DND-41 (cell line): Measurements from ENCODE around the gene OR5AC2.

Source experiments
- ATAC-seq: fragments of 200-7000 bp; cut with Tn5 transposase; 3 replicates; pipeline ENCODE4 v1.9.1; 2021; ENCODE audit warnings: low read depth; ENCODE audit not compliant: insufficient read depth
- DNase-seq: peaks from one replicate; pipeline ENCODE4 v3.0.0-alpha.2; 2020
- H2AFZ ChIP-seq: 2 replicates; pipeline ENCODE4 v1.6.0; 2012; ENCODE audit warnings: low read depth, low read length
- H3K27ac ChIP-seq: 2 replicates; pipeline ENCODE4 v1.5.1; 2012; ENCODE audit warnings: low read length, inconsistent platforms
- H3K27me3 ChIP-seq: fragments of 200-600 bp; sonication (generic); 2 replicates; pipeline ENCODE4 v1.6.0; 2012; ENCODE audit warnings: low read length, mild to moderate bottlenecking, inconsistent platforms; ENCODE audit not compliant: insufficient read depth, poor library complexity
- H3K36me3 ChIP-seq: 2 replicates; pipeline ENCODE4 v1.5.1; 2012; ENCODE audit warnings: low read length, inconsistent platforms; ENCODE audit not compliant: insufficient read depth
- H3K4me1 ChIP-seq: 2 replicates; pipeline ENCODE4 v1.5.1; 2012; ENCODE audit warnings: mild to moderate bottlenecking, low read length; ENCODE audit not compliant: insufficient read depth
- H3K4me2 ChIP-seq: 2 replicates; pipeline ENCODE4 v1.6.0; 2012; ENCODE audit warnings: mild to moderate bottlenecking, moderate library complexity, low read length, inconsistent platforms; ENCODE audit not compliant: insufficient read depth
- H3K4me3 ChIP-seq, 2 experiments: fragments of 200-600 bp in 1 of 2; shearing (Covaris generic) in 1 of 2; 2 replicates each; pipeline ENCODE4 v1.5.1; 2012 to 2016; ENCODE audit warnings: inconsistent platforms in 2 of 2, low read length in 2 of 2, mild to moderate bottlenecking in 2 of 2, low read depth in 1 of 2, moderate library complexity in 1 of 2
- H3K79me2 ChIP-seq: 2 replicates; pipeline ENCODE4 v1.6.0; 2012; ENCODE audit warnings: low read length, inconsistent platforms; ENCODE audit not compliant: insufficient read depth
- H3K9ac ChIP-seq: 2 replicates; pipeline ENCODE4 v1.6.0; 2012; ENCODE audit warnings: low read depth, mild to moderate bottlenecking, inconsistent platforms, low read length, moderate library complexity
- H3K9me3 ChIP-seq: 2 replicates; pipeline ENCODE4 v1.5.1; 2012; ENCODE audit warnings: low read length, moderate library complexity, mild to moderate bottlenecking, inconsistent platforms; ENCODE audit not compliant: insufficient read depth, severe bottlenecking
- H4K20me1 ChIP-seq: 2 replicates; pipeline ENCODE4 v1.6.0; 2012; ENCODE audit warnings: low read length; ENCODE audit not compliant: insufficient read depth
- CTCF ChIP-seq: IDR thresholded peaks from 2 replicates; pipeline ENCODE4 v1.5.1; 2012; ENCODE audit warnings: borderline replicate concordance, low read length, moderate library complexity, mild to moderate bottlenecking; ENCODE audit not compliant: poor library complexity, severe bottlenecking; ENCODE audit errors: extremely low read depth
- EZH2 ChIP-seq: IDR thresholded peaks from 3 replicates; pipeline ENCODE4 v1.6.1; 2012; ENCODE audit warnings: borderline replicate concordance, low read depth, mild to moderate bottlenecking, moderate library complexity, low read length, inconsistent platforms; ENCODE audit not compliant: severe bottlenecking

The OR5AC2 gene

GRCh38 chr3:98099848-98100247, 12.9 kb downstream of the OR5AC2 start:
- Histone ChIP-seq H3K4me1 (no peaks in the 10 kb centered on the region), H3K4me3 (no peak overlapping the region), H3K9ac (no peak overlapping the region), H3K27me3 (no peaks in the 10 kb centered on the region), H3K27ac (no peak overlapping the region), H2AFZ (no peak overlapping the region), H3K36me3 (no peaks in the 10 kb centered on the region), H3K9me3 (no peaks in the 10 kb centered on the region), H3K79me2 (no peaks in the 10 kb centered on the region), H3K4me2 (no peak overlapping the region), H4K20me1 (no peaks in the 10 kb centered on the region)
- TF ChIP-seq CTCF (no peak), EZH2 (no peak)
- DNase-seq (no peak), ATAC-seq (no peak)

GRCh38 chr3:98108162-98108561, 21.2 kb downstream of the OR5AC2 start:
- H3K27me3 ChIP-seq, result no peaks in the 10 kb centered on the region
- H3K4me1 ChIP-seq, result no peaks in the 10 kb centered on the region
- H3K27ac ChIP-seq, result no peak overlapping the region
- no peaks in the 10 kb centered on the region for H3K79me2 ChIP-seq
- no peak overlapping the region for H3K9ac ChIP-seq
- H2AFZ ChIP-seq, result no peak overlapping the region
- no peaks in the 10 kb centered on the region for H4K20me1 ChIP-seq
- no peak for DNase-seq
- no peak for TF ChIP-seq CTCF
- TF ChIP-seq EZH2, result no peak
- no peak overlapping the region for H3K4me2 ChIP-seq
- no peaks in the 10 kb centered on the region for H3K9me3 ChIP-seq
- H3K4me3 ChIP-seq, result no peak overlapping the region
- no peaks in the 10 kb centered on the region for H3K36me3 ChIP-seq
- no peak for ATAC-seq

GRCh38 chr3:98109807-98110549, 23.0 kb downstream of the OR5AC2 start:
- TF ChIP-seq EZH2 (no peak), CTCF (no peak)
- Histone ChIP-seq H3K4me1 (no peaks in the 10 kb centered on the region), H3K4me3 (no peak overlapping the region), H2AFZ (no peak overlapping the region), H3K27ac (no peak overlapping the region), H3K36me3 (no peaks in the 10 kb centered on the region), H3K27me3 (no peaks in the 10 kb centered on the region), H3K9ac (no peak overlapping the region), H3K79me2 (no peaks in the 10 kb centered on the region), H4K20me1 (no peaks in the 10 kb centered on the region), H3K4me2 (no peak overlapping the region), H3K9me3 (no peaks in the 10 kb centered on the region)
- ATAC-seq (no peak), DNase-seq (no peak)
